ENCODE results near the gene SP9. TPM values are rescaled to one million over a fixed set of nuclear protein-coding genes. Genes with fewer than 3 reads are reported as not detected.

The SP9 gene
- total RNA-seq, 1 donor from 2014 or later = 0.56 TPM

GRCh38 chr2:174335254-174335987 is 667 bp downstream of the SP9 start:
- no peak for DNase-seq (ENCODE audit: extremely low spot score, unreplicated experiment)
- Mint-ChIP-seq H3K27me3 (peaks cover 86% of the 10 kb centered on the region), H3K36me3 (no peaks in the 10 kb centered on the region), H3K27ac (no peak overlapping the region), H3K9me3 (no peaks in the 10 kb centered on the region), H3K4me1 (ENCODE audit: unreplicated experiment) (peaks cover 23% of the 10 kb centered on the region), H3K4me3 (peak overlapping the region; percentile 78)
- TF ChIP-seq CTCF (conservative IDR thresholded peaks at IDR 0.05) = no peak

- Mint-ChIP-seq H3K36me3 (no peaks in the 10 kb centered on the region), H3K27ac (no peak overlapping the region), H3K4me3 (peak overlapping the region; percentile 49), H3K9me3 (no peaks in the 10 kb centered on the region), H3K27me3 (peaks cover 83% of the 10 kb centered on the region), H3K4me1 (ENCODE audit: unreplicated experiment) (peaks cover 25% of the 10 kb centered on the region)
- DNase-seq (ENCODE audit: extremely low spot score, unreplicated experiment) = no peak
- no peak for TF ChIP-seq CTCF (conservative IDR thresholded peaks at IDR 0.05)
Measured at GRCh38 chr2:174335988-174336500, 1.3 kb downstream of the SP9 start.

GRCh38 chr2:174336501-174337336 is 2.0 kb downstream of the SP9 start:
- Mint-ChIP-seq H3K27ac (no peak overlapping the region), H3K4me1 (ENCODE audit: unreplicated experiment) (peaks cover 32% of the 10 kb centered on the region), H3K9me3 (no peaks in the 10 kb centered on the region), H3K4me3 (peak overlapping the region; percentile 67), H3K36me3 (peaks cover 5% of the 10 kb centered on the region), H3K27me3 (peaks cover 83% of the 10 kb centered on the region)
- DNase-seq (ENCODE audit: extremely low spot score, unreplicated experiment) = no peak
- peak; percentile 40 for TF ChIP-seq CTCF (conservative IDR thresholded peaks at IDR 0.05)

- H3K4me1 Mint-ChIP-seq (ENCODE audit: unreplicated experiment) = peaks cover 25% of the 10 kb centered on the region
- H3K27ac Mint-ChIP-seq = peak overlapping the region; percentile 45
- TF ChIP-seq CTCF (conservative IDR thresholded peaks at IDR 0.05) = no peak
- DNase-seq (ENCODE audit: extremely low spot score, unreplicated experiment) = no peak
- peak overlapping the region; percentile 77 for H3K4me3 Mint-ChIP-seq
- no peaks in the 10 kb centered on the region for H3K9me3 Mint-ChIP-seq
- peaks cover 5% of the 10 kb centered on the region for H3K36me3 Mint-ChIP-seq
- peaks cover 81% of the 10 kb centered on the region for H3K27me3 Mint-ChIP-seq
Measured at GRCh38 chr2:174337337-174338146, 2.8 kb downstream of the SP9 start.

- Mint-ChIP-seq H3K36me3 (peaks cover 5% of the 10 kb centered on the region), H3K4me3 (peak overlapping the region; percentile 77), H3K9me3 (no peaks in the 10 kb centered on the region), H3K27me3 (peaks cover 81% of the 10 kb centered on the region), H3K27ac (peak overlapping the region; percentile 45), H3K4me1 (ENCODE audit: unreplicated experiment) (peaks cover 25% of the 10 kb centered on the region)
- TF ChIP-seq CTCF (conservative IDR thresholded peaks at IDR 0.05) = no peak
- DNase-seq (ENCODE audit: extremely low spot score, unreplicated experiment) = no peak
Measured at GRCh38 chr2:174338147-174338605, 3.4 kb downstream of the SP9 start.
